ENCODE data around the gene GPR84.

DNA sequence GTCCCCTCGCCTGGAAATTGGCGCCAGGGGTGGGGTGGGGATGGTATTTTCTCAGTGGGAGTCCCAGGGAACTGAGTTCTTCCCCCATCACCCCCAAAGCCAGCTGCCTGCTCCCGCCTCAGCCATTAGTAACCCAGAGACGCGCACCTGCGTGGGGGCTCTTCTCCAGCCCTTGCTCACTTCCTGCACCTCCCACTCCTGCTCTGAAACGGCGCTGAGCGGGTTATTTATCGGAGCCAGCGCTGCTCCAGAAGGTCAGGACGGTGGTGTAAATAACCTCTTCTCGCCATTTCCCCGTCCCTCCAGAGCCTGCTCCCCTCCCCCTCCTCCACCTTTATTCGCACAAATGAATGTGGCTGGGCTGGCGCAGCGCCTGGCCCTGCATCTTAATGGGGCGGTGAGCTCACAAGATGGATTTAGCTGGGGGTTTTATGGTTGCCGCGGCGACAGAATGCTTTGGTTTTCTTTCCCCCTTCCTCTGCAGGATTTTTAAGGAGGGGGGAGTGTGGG, 12.2 kb downstream of the GPR84 start:
- TF ChIP-seq, protein P1, sequence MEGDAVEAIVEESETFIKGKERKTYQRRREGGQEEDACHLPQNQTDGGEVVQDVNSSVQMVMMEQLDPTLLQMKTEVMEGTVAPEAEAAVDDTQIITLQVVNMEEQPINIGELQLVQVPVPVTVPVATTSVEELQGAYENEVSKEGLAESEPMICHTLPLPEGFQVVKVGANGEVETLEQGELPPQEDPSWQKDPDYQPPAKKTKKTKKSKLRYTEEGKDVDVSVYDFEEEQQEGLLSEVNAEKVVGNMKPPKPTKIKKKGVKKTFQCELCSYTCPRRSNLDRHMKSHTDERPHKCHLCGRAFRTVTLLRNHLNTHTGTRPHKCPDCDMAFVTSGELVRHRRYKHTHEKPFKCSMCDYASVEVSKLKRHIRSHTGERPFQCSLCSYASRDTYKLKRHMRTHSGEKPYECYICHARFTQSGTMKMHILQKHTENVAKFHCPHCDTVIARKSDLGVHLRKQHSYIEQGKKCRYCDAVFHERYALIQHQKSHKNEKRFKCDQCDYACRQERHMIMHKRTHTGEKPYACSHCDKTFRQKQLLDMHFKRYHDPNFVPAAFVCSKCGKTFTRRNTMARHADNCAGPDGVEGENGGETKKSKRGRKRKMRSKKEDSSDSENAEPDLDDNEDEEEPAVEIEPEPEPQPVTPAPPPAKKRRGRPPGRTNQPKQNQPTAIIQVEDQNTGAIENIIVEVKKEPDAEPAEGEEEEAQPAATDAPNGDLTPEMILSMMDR (IDR thresholded peaks at IDR 0.05; ENCODE audit: low read depth, low read length, poor library complexity, severe bottlenecking), result no peak
- no peak for TF ChIP-seq EZH2phosphoT487 (IDR thresholded peaks at IDR 0.05; ENCODE audit: borderline replicate concordance, low read length)

Data from DOHH2 (cell line).